ENCODE data around the gene HERPUD1. TPM values are rescaled to one million over a fixed set of nuclear protein-coding genes. Genes with fewer than 3 reads are reported as not detected.

The HERPUD1 gene
- total RNA-seq, 1 experiment from 2014 or later = 45.2 TPM

- TF ChIP-seq POLR2AphosphoS5 (IDR thresholded peaks at IDR 0.05; ENCODE audit: low read depth, low read length) (no peak), TCF7L2 (IDR thresholded peaks at IDR 0.05; ENCODE audit: low read depth, low read length) (no peak), CTCF (IDR thresholded peaks at IDR 0.05) (no peak), SIN3A (IDR thresholded peaks at IDR 0.05; ENCODE audit: borderline replicate concordance, insufficient read depth, low read depth, low read length) (no peak)
- TF ChIP-seq, protein P1, sequence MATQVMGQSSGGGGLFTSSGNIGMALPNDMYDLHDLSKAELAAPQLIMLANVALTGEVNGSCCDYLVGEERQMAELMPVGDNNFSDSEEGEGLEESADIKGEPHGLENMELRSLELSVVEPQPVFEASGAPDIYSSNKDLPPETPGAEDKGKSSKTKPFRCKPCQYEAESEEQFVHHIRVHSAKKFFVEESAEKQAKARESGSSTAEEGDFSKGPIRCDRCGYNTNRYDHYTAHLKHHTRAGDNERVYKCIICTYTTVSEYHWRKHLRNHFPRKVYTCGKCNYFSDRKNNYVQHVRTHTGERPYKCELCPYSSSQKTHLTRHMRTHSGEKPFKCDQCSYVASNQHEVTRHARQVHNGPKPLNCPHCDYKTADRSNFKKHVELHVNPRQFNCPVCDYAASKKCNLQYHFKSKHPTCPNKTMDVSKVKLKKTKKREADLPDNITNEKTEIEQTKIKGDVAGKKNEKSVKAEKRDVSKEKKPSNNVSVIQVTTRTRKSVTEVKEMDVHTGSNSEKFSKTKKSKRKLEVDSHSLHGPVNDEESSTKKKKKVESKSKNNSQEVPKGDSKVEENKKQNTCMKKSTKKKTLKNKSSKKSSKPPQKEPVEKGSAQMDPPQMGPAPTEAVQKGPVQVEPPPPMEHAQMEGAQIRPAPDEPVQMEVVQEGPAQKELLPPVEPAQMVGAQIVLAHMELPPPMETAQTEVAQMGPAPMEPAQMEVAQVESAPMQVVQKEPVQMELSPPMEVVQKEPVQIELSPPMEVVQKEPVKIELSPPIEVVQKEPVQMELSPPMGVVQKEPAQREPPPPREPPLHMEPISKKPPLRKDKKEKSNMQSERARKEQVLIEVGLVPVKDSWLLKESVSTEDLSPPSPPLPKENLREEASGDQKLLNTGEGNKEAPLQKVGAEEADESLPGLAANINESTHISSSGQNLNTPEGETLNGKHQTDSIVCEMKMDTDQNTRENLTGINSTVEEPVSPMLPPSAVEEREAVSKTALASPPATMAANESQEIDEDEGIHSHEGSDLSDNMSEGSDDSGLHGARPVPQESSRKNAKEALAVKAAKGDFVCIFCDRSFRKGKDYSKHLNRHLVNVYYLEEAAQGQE (IDR thresholded peaks at IDR 0.05; ENCODE audit: insufficient read depth in 1 of 2, low read depth in 2 of 2, low read length in 1 of 2) = no peak
- POLR2A ChIA-PET = no interaction called here
- BruUV-seq (replicated peaks) = no TSS peak
- intact Hi-C loops (cut with micrococcal nuclease; ENCODE audit: unreplicated experiment) = no loop called here
- DNase-seq (ENCODE audit: low read depth, low spot score) (no peak), ATAC-seq (no peak)
- in situ Hi-C loops (cut with HindIII; ENCODE audit: low pct_unique_long_range_greater_than_20kb, low sequenced_read_pairs) = no loop called here
- Histone ChIP-seq H3K4me3 (ENCODE audit: low read depth in 2 of 2, low read length in 2 of 2) (no peak overlapping the region), H3K27ac (ENCODE audit: low read length) (no peak overlapping the region), H3K9me3 (ENCODE audit: control insufficient read depth, insufficient read depth, low read depth, low read length) (no peaks in the 10 kb centered on the region), H3K27me3 (ENCODE audit: control insufficient read depth, insufficient read depth, low read length) (no peaks in the 10 kb centered on the region), H3K36me3 (ENCODE audit: control insufficient read depth, insufficient read depth, low read length) (no peaks in the 10 kb centered on the region), H3K4me1 (ENCODE audit: control insufficient read depth, insufficient read depth, low read length) (no peaks in the 10 kb centered on the region)
- CTCF ChIA-PET = no interaction called here
Measured at GRCh38 chr16:56975714-56976113, 43.8 kb downstream of the HERPUD1 start.

DNA sequence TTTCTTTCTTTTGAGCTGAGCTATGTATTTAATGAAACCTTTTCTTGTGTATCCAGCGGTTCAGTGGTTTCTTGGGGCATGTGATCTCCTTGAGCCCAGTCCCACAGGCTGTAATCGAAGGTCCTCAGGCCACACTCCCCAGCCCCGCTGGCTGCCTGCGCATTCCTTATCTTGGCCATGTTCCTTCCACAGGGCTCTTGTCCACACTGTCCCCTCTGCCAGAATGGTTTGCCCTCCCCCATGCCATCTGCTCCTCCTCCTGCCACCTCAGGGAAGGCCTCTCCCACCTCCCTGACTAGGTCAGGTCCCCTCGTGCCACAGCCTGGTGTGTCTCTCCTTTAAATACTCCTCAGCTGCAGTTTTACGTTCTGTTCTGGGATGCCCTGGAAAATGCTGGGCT is 45.3 kb downstream of the HERPUD1 start:
- CTCF ChIA-PET = no interaction called here
- Histone ChIP-seq H3K9me3 (ENCODE audit: control insufficient read depth, insufficient read depth, low read depth, low read length) (no peaks in the 10 kb centered on the region), H3K27me3 (ENCODE audit: control insufficient read depth, insufficient read depth, low read length) (no peaks in the 10 kb centered on the region), H3K4me3 (ENCODE audit: low read depth in 2 of 2, low read length in 2 of 2) (no peak overlapping the region), H3K4me1 (ENCODE audit: control insufficient read depth, insufficient read depth, low read length) (no peaks in the 10 kb centered on the region), H3K27ac (ENCODE audit: low read length) (no peak overlapping the region), H3K36me3 (ENCODE audit: control insufficient read depth, insufficient read depth, low read length) (no peaks in the 10 kb centered on the region)
- intact Hi-C loops (cut with micrococcal nuclease; ENCODE audit: unreplicated experiment) (no loop called here), in situ Hi-C loops (cut with HindIII; ENCODE audit: low pct_unique_long_range_greater_than_20kb, low sequenced_read_pairs) (no loop called here)
- no TSS peak for BruUV-seq (replicated peaks)
- POLR2A ChIA-PET = no interaction called here
- DNase-seq (ENCODE audit: low read depth, low spot score) (no peak), ATAC-seq (no peak)
- no peak for TF ChIP-seq POLR2AphosphoS5 (IDR thresholded peaks at IDR 0.05; ENCODE audit: low read depth, low read length)
- TF ChIP-seq CTCF (IDR thresholded peaks at IDR 0.05) = no peak
- no peak for TF ChIP-seq SIN3A (IDR thresholded peaks at IDR 0.05; ENCODE audit: borderline replicate concordance, insufficient read depth, low read depth, low read length)
- TF ChIP-seq TCF7L2 (IDR thresholded peaks at IDR 0.05; ENCODE audit: low read depth, low read length) = no peak
- TF ChIP-seq, protein P1 (IDR thresholded peaks at IDR 0.05; ENCODE audit: insufficient read depth in 1 of 2, low read depth in 2 of 2, low read length in 1 of 2) = no peak
